ENCODE data around the gene HOXC4.

HOXC4 gene

DNA sequence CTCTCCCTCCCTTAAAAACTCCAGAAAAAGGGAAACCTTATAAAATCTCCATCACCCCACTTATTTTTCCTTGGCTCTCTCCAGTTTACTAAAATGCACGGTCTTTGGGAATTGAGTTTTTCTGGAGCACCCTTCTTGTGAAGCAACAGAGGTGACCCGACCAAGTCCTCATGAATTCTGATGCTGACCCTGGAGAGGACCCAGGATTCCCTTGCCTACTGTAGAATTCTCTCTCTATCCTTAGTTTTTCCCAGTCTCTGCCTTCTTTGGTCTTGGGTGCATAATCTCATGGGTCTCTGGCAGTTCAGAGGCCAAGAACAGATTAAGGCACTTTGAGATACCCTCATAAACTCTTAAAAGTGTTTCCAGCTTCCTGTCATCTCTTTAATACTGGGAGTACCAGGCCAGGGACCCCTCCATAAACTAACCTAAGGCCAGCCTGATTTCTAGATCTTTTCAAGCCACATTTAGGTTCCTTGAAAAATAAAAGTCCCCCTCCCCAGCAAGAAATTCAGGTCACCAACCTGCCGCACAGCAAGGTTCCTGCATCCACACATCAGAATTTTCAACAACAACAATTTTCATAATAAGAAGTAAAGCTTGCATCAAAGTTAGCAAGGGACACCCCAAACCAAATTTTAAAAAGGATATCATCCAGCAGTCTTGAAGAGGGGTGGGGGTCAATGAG, 5.1 kb upstream of the HOXC4 start:
- no peak overlapping the region for H3K9ac ChIP-seq (ENCODE audit: low read depth, low read length)
- H3K27ac ChIP-seq (ENCODE audit: low read length), result no peak overlapping the region
- no peaks in the 10 kb centered on the region for H3K4me1 ChIP-seq (ENCODE audit: insufficient read depth, low read length)
- peaks cover 100% of the 10 kb centered on the region for H3K27me3 ChIP-seq (ENCODE audit: insufficient read depth, low read length)
- peaks cover 4% of the 10 kb centered on the region; the same call in 1 of the 2 replicates for H3K9me3 ChIP-seq (ENCODE audit: insufficient read depth, low read depth, low read length)
- no peaks in the 10 kb centered on the region for H3K36me3 ChIP-seq (ENCODE audit: insufficient read depth, low read depth, low read length)
- no peak overlapping the region for H3K4me3 ChIP-seq (ENCODE audit: low read length)

DNA sequence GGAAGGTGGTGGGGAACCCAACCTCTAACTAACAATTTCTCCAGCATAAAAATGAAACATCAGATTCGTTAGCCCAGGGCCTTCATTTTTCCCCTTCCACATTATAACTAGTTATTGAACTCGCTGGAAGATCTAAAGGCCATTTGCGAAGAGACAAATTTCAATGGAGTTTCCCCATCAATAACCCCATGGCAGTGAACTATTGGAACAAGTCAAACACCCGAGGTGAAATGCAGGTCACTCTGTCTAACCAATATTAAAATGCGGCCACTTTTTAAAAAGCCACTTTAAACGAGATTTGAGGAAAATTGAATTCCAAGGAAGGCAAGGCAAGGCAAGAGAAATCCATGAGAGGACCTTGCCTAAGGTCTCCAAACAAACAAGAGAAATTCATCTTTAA, 4.5 kb upstream of the HOXC4 start:
- peaks cover 4% of the 10 kb centered on the region; the same call in 1 of the 2 replicates for H3K9me3 ChIP-seq (ENCODE audit: insufficient read depth, low read depth, low read length)
- H3K4me3 ChIP-seq (ENCODE audit: low read length), result no peak overlapping the region
- H3K4me1 ChIP-seq (ENCODE audit: insufficient read depth, low read length), result no peaks in the 10 kb centered on the region
- no peak overlapping the region for H3K27ac ChIP-seq (ENCODE audit: low read length)
- H3K9ac ChIP-seq (ENCODE audit: low read depth, low read length), result no peak overlapping the region
- H3K36me3 ChIP-seq (ENCODE audit: insufficient read depth, low read depth, low read length), result no peaks in the 10 kb centered on the region
- H3K27me3 ChIP-seq (ENCODE audit: insufficient read depth, low read length), result peaks cover 100% of the 10 kb centered on the region

DNA sequence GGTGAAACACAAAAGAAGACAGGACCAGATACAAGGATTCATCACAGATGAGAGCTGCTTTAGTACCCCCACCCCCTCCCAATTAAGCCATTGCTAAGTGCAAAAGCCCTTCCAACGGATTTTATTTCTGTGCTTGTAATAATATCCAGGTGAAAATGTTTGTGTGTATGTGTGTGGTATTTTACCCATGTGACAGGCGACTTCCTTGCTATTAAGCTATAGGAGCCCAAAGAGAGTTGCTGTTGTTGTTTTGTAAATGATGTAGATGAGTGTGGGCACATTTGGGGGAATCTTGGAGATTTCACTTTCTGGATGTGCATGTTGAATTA, 3.2 kb upstream of the HOXC4 start:
- Histone ChIP-seq H3K9ac (ENCODE audit: low read depth, low read length) (no peak overlapping the region), H3K27ac (ENCODE audit: low read length) (no peak overlapping the region), H3K4me3 (ENCODE audit: low read length) (no peak overlapping the region), H3K4me1 (ENCODE audit: insufficient read depth, low read length) (no peaks in the 10 kb centered on the region), H3K27me3 (ENCODE audit: insufficient read depth, low read length) (peaks cover 100% of the 10 kb centered on the region), H3K36me3 (ENCODE audit: insufficient read depth, low read depth, low read length) (no peaks in the 10 kb centered on the region), H3K9me3 (ENCODE audit: insufficient read depth, low read depth, low read length) (peaks cover 4% of the 10 kb centered on the region; the same call in 1 of the 2 replicates)

DNA sequence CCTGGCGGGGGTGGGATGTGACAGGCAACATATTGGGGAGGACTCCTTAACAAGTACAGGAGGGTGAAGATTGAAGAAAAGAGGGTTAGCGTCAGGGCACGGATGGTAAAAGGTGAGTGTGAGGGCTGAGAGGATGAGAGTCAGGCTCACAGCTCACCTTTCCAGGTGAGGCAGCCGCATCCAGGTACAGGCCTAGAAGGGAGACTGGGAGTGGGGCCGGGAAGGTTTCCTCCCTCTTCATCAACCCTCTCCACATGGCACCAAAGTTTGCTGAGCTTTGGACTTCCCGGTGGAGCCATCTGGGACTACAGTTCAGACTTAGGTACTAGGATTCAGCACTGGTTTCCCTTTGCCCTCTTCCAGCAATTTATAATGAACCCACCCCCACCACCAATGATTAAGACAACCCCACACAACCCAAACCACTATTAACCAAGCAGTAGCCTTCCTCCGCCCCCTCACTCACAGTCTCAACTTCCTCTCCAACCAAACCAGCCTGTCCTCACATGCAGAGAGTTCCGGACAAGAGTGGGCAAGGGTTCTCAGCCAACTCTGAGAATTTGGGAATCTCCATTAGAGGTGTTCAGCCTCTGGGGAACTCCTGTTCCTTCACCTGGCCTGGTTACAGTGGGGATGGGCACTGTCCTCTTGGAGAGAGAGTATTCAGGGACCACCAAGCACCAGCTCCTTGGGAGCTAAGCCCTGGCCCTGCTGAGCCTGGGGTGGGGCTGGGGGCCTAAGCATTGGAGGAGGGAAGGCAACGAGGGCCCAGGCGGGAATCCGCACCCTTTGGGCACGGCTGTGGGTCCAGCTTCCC, 2.4 kb upstream of the HOXC4 start:
- no peak overlapping the region for H3K27ac ChIP-seq (ENCODE audit: low read length)
- H3K9ac ChIP-seq (ENCODE audit: low read depth, low read length), result no peak overlapping the region
- peaks cover 100% of the 10 kb centered on the region for H3K27me3 ChIP-seq (ENCODE audit: insufficient read depth, low read length)
- no peak overlapping the region for H3K4me3 ChIP-seq (ENCODE audit: low read length)
- no peaks in the 10 kb centered on the region for H3K36me3 ChIP-seq (ENCODE audit: insufficient read depth, low read depth, low read length)
- H3K4me1 ChIP-seq (ENCODE audit: insufficient read depth, low read length), result no peaks in the 10 kb centered on the region
- H3K9me3 ChIP-seq (ENCODE audit: insufficient read depth, low read depth, low read length), result peaks cover 4% of the 10 kb centered on the region; the same call in 1 of the 2 replicates

DNA sequence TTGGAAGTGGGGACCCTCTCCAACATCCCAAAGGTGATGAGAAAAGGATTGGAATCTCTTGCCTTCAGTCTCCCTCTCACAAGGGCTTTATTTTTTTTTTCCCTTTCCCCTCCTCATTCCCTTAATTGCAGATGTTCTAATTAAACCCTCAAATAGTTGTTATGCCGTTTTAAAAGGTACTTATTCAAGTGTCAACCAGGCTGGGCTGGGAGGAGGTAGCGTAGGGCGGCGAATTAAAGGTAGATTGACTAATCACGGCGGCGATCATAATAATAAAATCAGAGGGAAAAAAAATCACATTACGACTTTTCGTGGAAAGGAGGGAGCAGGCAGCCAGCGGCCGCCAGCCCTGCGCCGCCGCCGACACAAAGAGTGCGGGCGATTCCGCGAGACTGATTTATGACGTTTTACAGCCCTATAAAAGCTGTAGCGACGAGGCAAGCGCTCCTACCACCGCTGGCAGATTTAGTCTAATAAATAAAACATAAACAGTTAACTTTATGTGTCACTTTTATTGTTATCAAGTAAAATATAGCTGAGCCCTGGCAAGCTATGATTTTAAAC, 1.7 kb upstream of the HOXC4 start:
- no peak overlapping the region for H3K27ac ChIP-seq (ENCODE audit: low read length)
- H3K9ac ChIP-seq (ENCODE audit: low read depth, low read length), result no peak overlapping the region
- H3K9me3 ChIP-seq (ENCODE audit: insufficient read depth, low read depth, low read length), result peaks cover 4% of the 10 kb centered on the region; the same call in 1 of the 2 replicates
- no peaks in the 10 kb centered on the region for H3K36me3 ChIP-seq (ENCODE audit: insufficient read depth, low read depth, low read length)
- H3K4me1 ChIP-seq (ENCODE audit: insufficient read depth, low read length), result no peaks in the 10 kb centered on the region
- peaks cover 100% of the 10 kb centered on the region for H3K27me3 ChIP-seq (ENCODE audit: insufficient read depth, low read length)
- H3K4me3 ChIP-seq (ENCODE audit: low read length), result no peak overlapping the region

DNA sequence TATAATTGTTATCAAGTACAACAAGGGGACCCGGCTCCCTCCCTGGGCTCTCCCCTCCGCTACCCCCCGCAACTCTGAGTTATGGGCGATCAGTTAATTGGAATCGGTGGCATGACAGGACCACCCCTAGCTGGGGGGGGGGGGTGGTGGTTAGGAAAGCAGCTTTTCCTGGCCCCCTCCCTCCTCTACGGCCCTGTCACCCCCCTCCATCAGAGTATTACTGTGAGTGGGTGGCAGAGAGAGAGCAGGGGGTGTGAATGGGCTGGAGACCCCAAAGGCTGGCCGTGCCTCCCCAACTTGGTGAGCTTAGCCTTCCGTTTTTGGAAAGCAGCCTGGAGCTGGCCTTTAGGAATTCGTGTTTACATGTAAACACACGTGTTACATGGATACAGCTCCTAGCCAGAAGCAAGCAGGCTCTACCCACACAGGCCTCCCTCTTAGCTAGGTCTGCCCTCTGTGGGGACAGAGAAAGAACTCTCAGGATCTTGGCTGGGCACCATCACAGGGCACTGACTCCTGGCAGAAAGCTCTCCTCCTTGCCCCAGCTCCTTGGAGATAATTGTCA, 1.1 kb upstream of the HOXC4 start:
- Histone ChIP-seq H3K4me3 (ENCODE audit: low read length) (no peak overlapping the region), H3K4me1 (ENCODE audit: insufficient read depth, low read length) (no peaks in the 10 kb centered on the region)

DNA sequence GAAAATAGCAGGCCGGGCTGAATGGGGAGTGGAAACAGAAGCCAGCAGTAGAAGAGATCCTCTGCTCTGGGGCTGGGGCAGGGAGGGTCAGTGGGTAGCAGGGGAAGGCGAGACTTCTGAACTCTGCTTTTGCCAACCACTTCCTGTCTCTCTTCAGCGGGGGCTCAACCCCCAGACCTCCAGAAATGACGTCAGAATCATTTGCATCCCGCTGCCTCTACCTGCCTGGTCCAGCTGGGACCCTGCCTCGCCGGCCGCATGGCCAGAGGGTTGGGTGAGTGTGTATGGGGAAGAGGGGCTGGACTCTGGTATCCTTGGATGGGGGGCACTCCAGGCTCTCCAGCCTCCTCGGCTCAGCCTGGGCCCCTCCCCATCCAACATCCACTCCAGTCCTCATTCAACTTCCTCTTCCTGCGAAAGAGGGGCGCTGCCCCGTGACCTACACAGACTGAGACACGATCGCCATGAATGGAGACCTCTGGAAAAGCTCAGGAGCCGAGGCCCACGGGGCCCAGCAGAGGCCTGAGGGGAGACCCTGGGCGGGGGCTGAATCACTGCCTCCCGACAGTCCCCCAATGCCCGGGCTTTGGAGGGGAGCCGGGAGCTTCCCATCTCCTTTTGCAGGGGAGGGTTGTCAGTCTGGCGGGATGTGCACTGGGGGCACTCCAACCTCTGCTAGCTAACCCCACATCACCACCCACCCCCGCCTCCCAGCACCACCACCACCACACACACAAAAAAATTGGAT, 458 bp upstream of the HOXC4 start:
- no peaks in the 10 kb centered on the region for H3K36me3 ChIP-seq (ENCODE audit: insufficient read depth, low read depth, low read length)
- peak overlapping the region; percentile 24; the same call in 1 of the 2 replicates for H3K4me3 ChIP-seq (ENCODE audit: low read length)
- H3K27ac ChIP-seq (ENCODE audit: low read length), result no peak overlapping the region
- no peak overlapping the region for H3K9ac ChIP-seq (ENCODE audit: low read depth, low read length)
- H3K4me1 ChIP-seq (ENCODE audit: insufficient read depth, low read length), result no peaks in the 10 kb centered on the region
- peaks cover 100% of the 10 kb centered on the region for H3K27me3 ChIP-seq (ENCODE audit: insufficient read depth, low read length)
- H3K9me3 ChIP-seq (ENCODE audit: insufficient read depth, low read depth, low read length), result peaks cover 3% of the 10 kb centered on the region; the same call in 1 of the 2 replicates

More for the DNA sequence above, 1.1 kb upstream of the HOXC4 start:
- no peak overlapping the region for H3K27ac ChIP-seq (ENCODE audit: low read length)
- H3K36me3 ChIP-seq (ENCODE audit: insufficient read depth, low read depth, low read length), result no peaks in the 10 kb centered on the region
- peaks cover 4% of the 10 kb centered on the region; the same call in 1 of the 2 replicates for H3K9me3 ChIP-seq (ENCODE audit: insufficient read depth, low read depth, low read length)
- H3K27me3 ChIP-seq (ENCODE audit: insufficient read depth, low read length), result peaks cover 100% of the 10 kb centered on the region
- H3K9ac ChIP-seq (ENCODE audit: low read depth, low read length), result no peak overlapping the region

DNA sequence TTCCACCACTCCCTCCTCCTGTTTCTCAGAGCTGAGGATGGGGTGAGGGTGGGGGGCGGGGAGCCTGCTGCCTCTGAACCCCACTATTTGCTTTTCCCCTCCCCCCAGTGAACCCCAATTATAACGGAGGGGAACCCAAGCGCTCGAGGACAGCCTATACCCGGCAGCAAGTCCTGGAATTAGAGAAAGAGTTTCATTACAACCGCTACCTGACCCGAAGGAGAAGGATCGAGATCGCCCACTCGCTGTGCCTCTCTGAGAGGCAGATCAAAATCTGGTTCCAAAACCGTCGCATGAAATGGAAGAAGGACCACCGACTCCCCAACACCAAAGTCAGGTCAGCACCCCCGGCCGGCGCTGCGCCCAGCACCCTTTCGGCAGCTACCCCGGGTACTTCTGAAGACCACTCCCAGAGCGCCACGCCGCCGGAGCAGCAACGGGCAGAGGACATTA, 1.1 kb downstream of the HOXC4 start:
- H3K9ac ChIP-seq (ENCODE audit: low read depth, low read length), result no peak overlapping the region
- H3K27ac ChIP-seq (ENCODE audit: low read length), result no peak overlapping the region
- no peaks in the 10 kb centered on the region for H3K4me1 ChIP-seq (ENCODE audit: insufficient read depth, low read length)
- H3K4me3 ChIP-seq (ENCODE audit: low read length), result no peak overlapping the region
- no peaks in the 10 kb centered on the region for H3K36me3 ChIP-seq (ENCODE audit: insufficient read depth, low read depth, low read length)
- H3K9me3 ChIP-seq (ENCODE audit: insufficient read depth, low read depth, low read length), result peaks cover under 1% of the 10 kb centered on the region; the same call in 1 of the 2 replicates
- H3K27me3 ChIP-seq (ENCODE audit: insufficient read depth, low read length), result peaks cover 100% of the 10 kb centered on the region

DNA sequence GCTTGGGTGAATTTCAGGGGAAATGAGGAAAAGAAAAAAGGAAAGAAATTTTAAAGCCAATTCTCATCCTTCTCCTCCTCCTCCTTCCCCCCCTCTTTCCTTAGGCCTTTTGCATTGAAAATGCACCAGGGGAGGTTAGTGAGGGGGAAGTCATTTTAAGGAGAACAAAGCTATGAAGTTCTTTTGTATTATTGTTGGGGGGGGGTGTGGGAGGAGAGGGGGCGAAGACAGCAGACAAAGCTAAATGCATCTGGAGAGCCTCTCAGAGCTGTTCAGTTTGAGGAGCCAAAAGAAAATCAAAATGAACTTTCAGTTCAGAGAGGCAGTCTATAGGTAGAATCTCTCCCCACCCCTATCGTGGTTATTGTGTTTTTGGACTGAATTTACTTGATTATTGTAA, 1.9 kb downstream of the HOXC4 start:
- H3K9me3 ChIP-seq (ENCODE audit: insufficient read depth, low read depth, low read length), result peaks cover 4% of the 10 kb centered on the region; the same call in 1 of the 2 replicates
- no peak overlapping the region for H3K4me3 ChIP-seq (ENCODE audit: low read length)
- H3K27me3 ChIP-seq (ENCODE audit: insufficient read depth, low read length), result peaks cover 100% of the 10 kb centered on the region
- no peaks in the 10 kb centered on the region for H3K4me1 ChIP-seq (ENCODE audit: insufficient read depth, low read length)
- H3K9ac ChIP-seq (ENCODE audit: low read depth, low read length), result no peak overlapping the region
- H3K36me3 ChIP-seq (ENCODE audit: insufficient read depth, low read depth, low read length), result no peaks in the 10 kb centered on the region
- no peak overlapping the region for H3K27ac ChIP-seq (ENCODE audit: low read length)

DNA sequence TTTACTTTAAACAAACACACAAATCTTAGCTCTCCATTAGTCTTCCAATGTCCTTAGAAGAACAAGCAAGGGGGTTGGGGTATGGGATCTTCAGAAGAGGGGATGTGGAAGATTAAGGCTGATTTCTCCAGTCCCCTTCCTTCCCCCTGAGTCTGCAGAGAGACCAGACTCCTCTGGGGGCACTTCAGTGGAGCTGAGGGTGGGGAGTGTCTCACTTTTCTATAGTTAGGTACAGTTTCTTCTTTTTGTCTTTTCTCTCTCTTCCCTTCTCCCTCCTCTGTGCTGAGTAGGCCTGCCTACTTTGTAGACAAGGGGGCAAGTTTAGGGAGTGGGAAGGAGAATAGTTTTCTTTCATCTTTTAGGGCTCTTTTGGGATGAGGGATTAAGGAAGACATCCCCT, 2.5 kb downstream of the HOXC4 start:
- peaks cover 4% of the 10 kb centered on the region; the same call in 1 of the 2 replicates for H3K9me3 ChIP-seq (ENCODE audit: insufficient read depth, low read depth, low read length)
- no peak overlapping the region for H3K4me3 ChIP-seq (ENCODE audit: low read length)
- H3K27ac ChIP-seq (ENCODE audit: low read length), result no peak overlapping the region
- no peaks in the 10 kb centered on the region; the same call in 1 of the 2 replicates for H3K4me1 ChIP-seq (ENCODE audit: insufficient read depth, low read length)
- H3K36me3 ChIP-seq (ENCODE audit: insufficient read depth, low read depth, low read length), result no peaks in the 10 kb centered on the region
- H3K27me3 ChIP-seq (ENCODE audit: insufficient read depth, low read length), result peaks cover 100% of the 10 kb centered on the region
- H3K9ac ChIP-seq (ENCODE audit: low read depth, low read length), result no peak overlapping the region

Measured in iPS-20b (cell line).